ENCODE data around the gene MYBPC1. TPM values are rescaled to one million over a fixed set of nuclear protein-coding genes. Genes with fewer than 3 reads are reported as not detected.

The MYBPC1 gene
- total and polyA plus RNA-seq, 2 of the 4 experiments (the other 2 are of a cell fraction), result not detected

DNA sequence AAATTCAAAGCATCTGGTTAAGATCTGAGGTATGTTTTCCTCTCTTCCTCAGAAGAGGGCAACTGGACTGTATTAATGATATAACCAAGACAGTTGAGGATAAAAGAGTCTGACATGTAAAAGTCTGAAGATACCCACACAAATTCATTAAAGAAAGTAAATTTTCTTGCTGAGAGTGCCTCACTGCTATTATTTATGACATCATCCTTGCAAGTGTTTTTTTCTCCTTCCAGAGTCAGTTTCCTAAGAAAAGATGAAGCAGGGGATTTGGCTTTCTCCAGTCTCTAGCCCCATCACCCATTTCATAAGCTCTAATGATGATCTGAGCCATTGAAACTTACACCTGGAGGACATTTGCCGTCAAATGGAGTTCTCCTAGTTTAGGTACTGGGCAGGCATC is 21.0 kb upstream of the MYBPC1 start:
- no peak overlapping the region for H3K4ac ChIP-seq (ENCODE audit: low read depth, low read length)
- H4K5ac ChIP-seq (ENCODE audit: low read depth, low read length), result no peak overlapping the region
- H3K9me3 ChIP-seq (ENCODE audit: control insufficient read depth, insufficient read depth, low read length), result no peaks in the 10 kb centered on the region
- no peak overlapping the region for H2BK15ac ChIP-seq (ENCODE audit: low read depth, low read length)
- H2BK20ac ChIP-seq (ENCODE audit: low read depth, low read length), result no peak overlapping the region
- no TSS peak for BruUV-seq (replicated peaks)
- H3K9me1 ChIP-seq (ENCODE audit: insufficient read depth, low read length), result no peaks in the 10 kb centered on the region
- H3K56ac ChIP-seq (ENCODE audit: extremely low read depth, insufficient read depth, low read length), result no peak overlapping the region
- no peak overlapping the region for H3K23ac ChIP-seq (ENCODE audit: low read depth, low read length)
- H3K9ac ChIP-seq (ENCODE audit: low read depth, low read length), result no peak overlapping the region
- no peaks in the 10 kb centered on the region for H3K79me1 ChIP-seq (ENCODE audit: low read depth in 1 of 2, low read length in 2 of 2)
- CTCF ChIA-PET, result no interaction called here
- POLR2A ChIA-PET (ENCODE audit: unreplicated experiment), result no interaction called here
- H4K8ac ChIP-seq (ENCODE audit: low read depth in 2 of 2, low read length in 2 of 2), result no peak overlapping the region
- no peak overlapping the region for H2BK5ac ChIP-seq (ENCODE audit: low read depth, low read length, poor library complexity, severe bottlenecking)
- ATAC-seq (ENCODE audit: low read depth) (no peak), DNase-seq (no peak)
- no peak overlapping the region for H3K18ac ChIP-seq (ENCODE audit: low read depth, low read length)
- TF ChIP-seq, protein P1, sequence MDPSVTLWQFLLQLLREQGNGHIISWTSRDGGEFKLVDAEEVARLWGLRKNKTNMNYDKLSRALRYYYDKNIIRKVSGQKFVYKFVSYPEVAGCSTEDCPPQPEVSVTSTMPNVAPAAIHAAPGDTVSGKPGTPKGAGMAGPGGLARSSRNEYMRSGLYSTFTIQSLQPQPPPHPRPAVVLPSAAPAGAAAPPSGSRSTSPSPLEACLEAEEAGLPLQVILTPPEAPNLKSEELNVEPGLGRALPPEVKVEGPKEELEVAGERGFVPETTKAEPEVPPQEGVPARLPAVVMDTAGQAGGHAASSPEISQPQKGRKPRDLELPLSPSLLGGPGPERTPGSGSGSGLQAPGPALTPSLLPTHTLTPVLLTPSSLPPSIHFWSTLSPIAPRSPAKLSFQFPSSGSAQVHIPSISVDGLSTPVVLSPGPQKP (IDR thresholded peaks at IDR 0.05; ENCODE audit: borderline replicate concordance, low read depth, low read length), result no peak
- no peak for TF ChIP-seq NFE2L2 (IDR thresholded peaks at IDR 0.05; ENCODE audit: low read depth, low read length)
- no peak for TF ChIP-seq BHLHE40 (IDR thresholded peaks at IDR 0.05; ENCODE audit: low read depth, low read length)
- no peak for TF ChIP-seq RFX5 (IDR thresholded peaks at IDR 0.05; ENCODE audit: low read depth, low read length)
- no peak for TF ChIP-seq RAD21 (IDR thresholded peaks at IDR 0.05; ENCODE audit: low read length)
- TF ChIP-seq MAFK (IDR thresholded peaks at IDR 0.05; ENCODE audit: low read depth, low read length), result no peak
- TF ChIP-seq CEBPB (IDR thresholded peaks at IDR 0.05; ENCODE audit: low read depth, low read length), result no peak
- no peak for TF ChIP-seq FOS (IDR thresholded peaks at IDR 0.05; ENCODE audit: low read depth, low read length)
- TF ChIP-seq, protein P2, sequence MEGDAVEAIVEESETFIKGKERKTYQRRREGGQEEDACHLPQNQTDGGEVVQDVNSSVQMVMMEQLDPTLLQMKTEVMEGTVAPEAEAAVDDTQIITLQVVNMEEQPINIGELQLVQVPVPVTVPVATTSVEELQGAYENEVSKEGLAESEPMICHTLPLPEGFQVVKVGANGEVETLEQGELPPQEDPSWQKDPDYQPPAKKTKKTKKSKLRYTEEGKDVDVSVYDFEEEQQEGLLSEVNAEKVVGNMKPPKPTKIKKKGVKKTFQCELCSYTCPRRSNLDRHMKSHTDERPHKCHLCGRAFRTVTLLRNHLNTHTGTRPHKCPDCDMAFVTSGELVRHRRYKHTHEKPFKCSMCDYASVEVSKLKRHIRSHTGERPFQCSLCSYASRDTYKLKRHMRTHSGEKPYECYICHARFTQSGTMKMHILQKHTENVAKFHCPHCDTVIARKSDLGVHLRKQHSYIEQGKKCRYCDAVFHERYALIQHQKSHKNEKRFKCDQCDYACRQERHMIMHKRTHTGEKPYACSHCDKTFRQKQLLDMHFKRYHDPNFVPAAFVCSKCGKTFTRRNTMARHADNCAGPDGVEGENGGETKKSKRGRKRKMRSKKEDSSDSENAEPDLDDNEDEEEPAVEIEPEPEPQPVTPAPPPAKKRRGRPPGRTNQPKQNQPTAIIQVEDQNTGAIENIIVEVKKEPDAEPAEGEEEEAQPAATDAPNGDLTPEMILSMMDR (conservative IDR thresholded peaks at IDR 0.05; ENCODE audit: low read depth, low read length), result no peak
- no peak for TF ChIP-seq CHD1 (IDR thresholded peaks at IDR 0.05; ENCODE audit: low read depth, low read length)
- TF ChIP-seq MXI1 (IDR thresholded peaks at IDR 0.05; ENCODE audit: borderline replicate concordance, low read depth, low read length), result no peak
- intact Hi-C loops (cut with micrococcal nuclease), result loop anchor here (5.0 kb wide), 1 partner anchor 81 kb away; no protein-coding TSS in a partner anchor
- no peaks in the 10 kb centered on the region for H3K36me3 ChIP-seq (ENCODE audit: control insufficient read depth, insufficient read depth, low read length)
- no peaks in the 10 kb centered on the region for H3K4me1 ChIP-seq (ENCODE audit: control insufficient read depth, insufficient read depth, low read length)
- no peak overlapping the region for H3K4me2 ChIP-seq (ENCODE audit: low read depth, low read length)
- in situ Hi-C loops (cut with MboI; ENCODE audit: low sequenced_read_pairs), result no loop called here
- no peak overlapping the region for H2AFZ ChIP-seq (replicated peaks; ENCODE audit: low read length, poor library complexity)
- H3K4me3 ChIP-seq (ENCODE audit: insufficient read depth, low read depth, low read length), result no peak overlapping the region
- no peak overlapping the region for H2BK120ac ChIP-seq (ENCODE audit: low read depth, low read length)
- no peak overlapping the region for H2AK5ac ChIP-seq (ENCODE audit: low read depth, low read length)
- no peaks in the 10 kb centered on the region for H4K20me1 ChIP-seq (ENCODE audit: insufficient read depth, low read length)
- no peak overlapping the region for H4K91ac ChIP-seq (ENCODE audit: insufficient read depth, low read depth, low read length)
- 40% methylated on average over 1 of the region's 1 CpG; no CpG with 5 or more reads in 1 of the 2 experiments for WGBS, 2 experiments (ENCODE audit: extremely low coverage in 2 of 2, insufficient read length in 1 of 2)
- no peak overlapping the region for H2AK9ac ChIP-seq (replicated peaks; ENCODE audit: low read depth, low read length, poor library complexity)
- H3K27ac ChIP-seq (ENCODE audit: insufficient read depth, low read length), result no peak overlapping the region
- no peaks in the 10 kb centered on the region for H3K27me3 ChIP-seq (ENCODE audit: control insufficient read depth, insufficient read depth, low read length)
- H3K14ac ChIP-seq (replicated peaks; ENCODE audit: low read depth, low read length), result no peak overlapping the region
- dilution Hi-C loops (cut with HindIII; ENCODE audit: low sequenced_read_pairs, unreplicated experiment), result no loop called here

All from IMR-90 (cell line).